ENCODE results near the gene TF.

DNA sequence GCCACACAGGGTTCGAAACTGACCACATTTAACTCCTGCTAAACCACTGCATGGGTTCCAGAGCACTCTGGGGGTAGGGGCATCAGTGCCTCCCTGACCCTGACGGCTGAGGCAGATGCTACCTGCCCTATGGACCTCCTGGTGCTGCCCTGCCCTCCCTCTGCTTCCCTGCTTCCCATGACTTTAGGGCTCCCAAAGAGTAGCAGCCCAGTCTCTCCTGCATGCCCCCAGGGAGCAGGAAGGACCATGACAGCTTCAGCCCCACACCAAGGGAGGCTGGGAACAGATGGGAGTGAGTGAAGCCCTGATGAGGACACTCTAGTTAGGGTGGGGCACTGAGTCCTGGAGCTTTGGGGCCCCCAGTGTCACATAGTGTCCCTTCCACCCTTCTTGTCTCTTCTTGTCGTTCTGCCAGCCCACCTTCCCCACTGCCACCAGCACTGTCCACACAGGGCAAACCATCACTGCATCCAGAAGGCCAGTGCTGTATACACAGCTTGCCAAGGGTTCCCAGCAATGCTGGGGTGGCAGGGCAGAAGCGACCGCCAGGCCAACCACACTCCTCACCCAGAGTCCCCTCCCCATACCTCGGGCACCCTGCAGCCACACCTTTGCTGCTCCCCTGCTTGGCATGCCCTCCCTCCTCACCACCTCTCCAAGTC is 90.4 kb downstream of the TF start:
- TF ChIP-seq CTCF (IDR thresholded peaks at IDR 0.05) (no peak), POLR2A (IDR thresholded peaks at IDR 0.05) (no peak)
